Smooth muscle cell of bladder (primary cell): ENCODE measurements around the gene YAE1. TPM values are rescaled to one million over a fixed set of nuclear protein-coding genes. Genes with fewer than 3 reads are reported as not detected.

Experiments used
- total RNA-seq: library from RNA; depleted of rRNA; stranded (reverse); fragments of >200 nt; gene quantifications from 2 replicates; pipeline ENCODE4 v1.2.3, GENCODE V29; 2014

YAE1 gene, protein sequence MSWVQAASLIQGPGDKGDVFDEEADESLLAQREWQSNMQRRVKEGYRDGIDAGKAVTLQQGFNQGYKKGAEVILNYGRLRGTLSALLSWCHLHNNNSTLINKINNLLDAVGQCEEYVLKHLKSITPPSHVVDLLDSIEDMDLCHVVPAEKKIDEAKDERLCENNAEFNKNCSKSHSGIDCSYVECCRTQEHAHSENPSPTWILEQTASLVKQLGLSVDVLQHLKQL
- total RNA-seq, result 34.8 and 36.7 TPM in 2 replicates

DNA sequence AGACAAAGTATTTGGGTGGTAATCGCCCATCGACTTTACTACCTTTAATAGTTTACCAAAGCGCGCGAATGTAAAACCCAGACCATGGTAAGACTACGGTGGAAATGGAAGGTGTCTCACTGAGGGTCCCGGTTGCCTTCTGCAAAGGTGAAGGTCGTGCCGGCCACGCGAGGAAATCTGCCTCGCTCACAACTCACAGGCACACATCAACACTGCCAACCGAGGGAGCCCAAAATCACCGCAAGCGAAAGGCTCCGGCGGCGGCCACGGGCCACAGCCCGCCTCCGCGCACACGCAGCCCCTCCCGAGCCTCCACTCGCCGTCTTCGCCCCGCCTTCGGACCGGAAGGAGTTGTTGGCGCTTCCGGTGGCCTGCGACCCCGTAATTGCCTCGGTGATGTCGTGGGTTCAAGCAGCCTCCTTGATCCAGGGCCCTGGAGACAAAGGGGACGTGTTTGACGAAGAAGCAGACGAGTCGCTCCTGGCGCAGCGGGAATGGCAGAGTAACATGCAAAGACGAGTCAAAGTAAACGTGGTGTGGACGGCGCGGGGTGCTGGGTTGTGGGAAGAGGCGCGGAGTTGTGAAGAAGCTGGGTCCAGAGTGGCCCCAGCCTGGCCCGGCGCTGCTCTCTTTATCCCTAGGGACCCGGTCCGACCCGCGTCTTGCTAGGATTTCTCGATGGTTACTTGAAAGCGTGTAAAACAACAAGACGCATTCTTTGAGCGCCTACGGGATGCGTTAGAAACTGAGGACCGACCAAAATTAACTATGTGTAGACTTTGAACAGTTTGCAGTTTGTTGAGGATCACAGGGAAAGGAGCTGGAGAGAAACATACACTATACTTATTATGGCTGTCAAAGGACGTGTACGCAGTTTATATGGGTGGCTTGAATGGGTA, at the start of gene YAE1:
Gene YAE1 (plus strand): TSS at position 382 of the 899 bp plus-strand sequence. CDS start 15 bp downstream, at position 397.

Other genes with a start within 250 kb of the YAE1 start
- 28.3 and 33.9 TPM in 2 replicates for gene RALA, start 57.2 kb downstream of the YAE1 start, total RNA-seq